DOHH2 (cell line): ENCODE results near the gene SP140.

ENCODE experiments used
- H3F3A ChIP-seq: fragments of 200-600 bp; sonication (generic), shearing (Covaris generic); 2 replicates; pipeline ENCODE4 v1.6.0; 2016; ENCODE audit warnings: antibody characterized with exemption, mild to moderate bottlenecking; ENCODE audit not compliant: control insufficient read depth, insufficient read depth
- H3K27ac ChIP-seq: fragments of 200-600 bp; sonication (generic); 2 replicates; pipeline ENCODE4 v1.5.1; 2014; ENCODE audit warnings: low read depth, mild to moderate bottlenecking, low read length, moderate library complexity
- H3K27me3 ChIP-seq: fragments of 200-600 bp; sonication (generic); 2 replicates; pipeline ENCODE4 v1.6.1; 2014; ENCODE audit warnings: mild to moderate bottlenecking, low read length, mixed read lengths; ENCODE audit not compliant: control insufficient read depth
- H3K36me3 ChIP-seq: fragments of 200-600 bp; sonication (generic); 2 replicates; pipeline ENCODE4 v1.6.1; 2014; ENCODE audit warnings: mild to moderate bottlenecking, low read length, moderate library complexity, mixed read lengths; ENCODE audit not compliant: control insufficient read depth
- H3K4me1 ChIP-seq: fragments of 200-600 bp; sonication (generic); 2 replicates; pipeline ENCODE4 v1.6.1; 2014; ENCODE audit warnings: mild to moderate bottlenecking, low read length, mixed read lengths; ENCODE audit not compliant: control insufficient read depth
- H3K4me2 ChIP-seq: fragments of 200-600 bp; sonication (generic); 2 replicates; pipeline ENCODE4 v1.6.0; 2014; ENCODE audit warnings: mild to moderate bottlenecking, low read length, moderate library complexity
- H3K4me3 ChIP-seq: fragments of 200-600 bp; sonication (generic); 2 replicates; pipeline ENCODE4 v1.5.1; 2014; ENCODE audit warnings: mild to moderate bottlenecking, low read length, mixed read lengths
- H3K79me2 ChIP-seq: fragments of 200-600 bp; sonication (generic); 2 replicates; pipeline ENCODE4 v1.6.1; 2014; ENCODE audit warnings: mild to moderate bottlenecking, low read length, mixed read lengths; ENCODE audit not compliant: control insufficient read depth
- H3K9me2 ChIP-seq: fragments of 200-600 bp; sonication (generic); replicated peaks from 2 replicates; pipeline ENCODE4 v1.6.1; 2014; ENCODE audit warnings: mild to moderate bottlenecking, low read length, mixed read lengths; ENCODE audit not compliant: control insufficient read depth
- H3K9me3 ChIP-seq: fragments of 200-600 bp; sonication (generic); 2 replicates; pipeline ENCODE4 v1.6.1; 2014; ENCODE audit warnings: antibody characterized with exemption, low read length, mixed read lengths; ENCODE audit not compliant: control insufficient read depth, insufficient read depth
- H4K20me1 ChIP-seq: fragments of 200-600 bp; sonication (generic); 2 replicates; pipeline ENCODE4 v1.6.0; 2014; ENCODE audit warnings: low read depth, mild to moderate bottlenecking, antibody characterized with exemption, low read length, moderate library complexity; ENCODE audit not compliant: control insufficient read depth, insufficient read depth
- EZH2phosphoT487 ChIP-seq: fragments of 200-600 bp; sonication (generic); IDR thresholded peaks from 2 replicates; pipeline ENCODE4 v1.6.1; 2017; ENCODE audit warnings: borderline replicate concordance, mild to moderate bottlenecking, antibody characterized with exemption, low read length, moderate library complexity, mixed read lengths
- TF ChIP-seq, protein P1 (sequence below): fragments of 200-600 bp; sonication (generic); IDR thresholded peaks from one replicate; pipeline ENCODE4 v1.5.1; 2014; ENCODE audit warnings: antibody characterized with exemption, mild to moderate bottlenecking, low read depth, low read length; ENCODE audit not compliant: poor library complexity, severe bottlenecking

The SP140 gene

GRCh38 chr2:230234122-230234722 lies 8.7 kb downstream of the SP140 start:
- no peaks in the 10 kb centered on the region for H3K4me1 ChIP-seq
- no peaks in the 10 kb centered on the region for H3K27me3 ChIP-seq
- H3F3A ChIP-seq: no peaks in the 10 kb centered on the region
- H3K27ac ChIP-seq: no peak overlapping the region
- H3K9me3 ChIP-seq: peaks cover 12% of the 10 kb centered on the region; the same call in 1 of the 2 replicates
- TF ChIP-seq EZH2phosphoT487: no peak
- TF ChIP-seq, protein P1, sequence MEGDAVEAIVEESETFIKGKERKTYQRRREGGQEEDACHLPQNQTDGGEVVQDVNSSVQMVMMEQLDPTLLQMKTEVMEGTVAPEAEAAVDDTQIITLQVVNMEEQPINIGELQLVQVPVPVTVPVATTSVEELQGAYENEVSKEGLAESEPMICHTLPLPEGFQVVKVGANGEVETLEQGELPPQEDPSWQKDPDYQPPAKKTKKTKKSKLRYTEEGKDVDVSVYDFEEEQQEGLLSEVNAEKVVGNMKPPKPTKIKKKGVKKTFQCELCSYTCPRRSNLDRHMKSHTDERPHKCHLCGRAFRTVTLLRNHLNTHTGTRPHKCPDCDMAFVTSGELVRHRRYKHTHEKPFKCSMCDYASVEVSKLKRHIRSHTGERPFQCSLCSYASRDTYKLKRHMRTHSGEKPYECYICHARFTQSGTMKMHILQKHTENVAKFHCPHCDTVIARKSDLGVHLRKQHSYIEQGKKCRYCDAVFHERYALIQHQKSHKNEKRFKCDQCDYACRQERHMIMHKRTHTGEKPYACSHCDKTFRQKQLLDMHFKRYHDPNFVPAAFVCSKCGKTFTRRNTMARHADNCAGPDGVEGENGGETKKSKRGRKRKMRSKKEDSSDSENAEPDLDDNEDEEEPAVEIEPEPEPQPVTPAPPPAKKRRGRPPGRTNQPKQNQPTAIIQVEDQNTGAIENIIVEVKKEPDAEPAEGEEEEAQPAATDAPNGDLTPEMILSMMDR: no peak
- H3K4me3 ChIP-seq: no peak overlapping the region
- no peak overlapping the region for H3K4me2 ChIP-seq
- H3K79me2 ChIP-seq: no peaks in the 10 kb centered on the region
- peaks cover 12% of the 10 kb centered on the region for H3K36me3 ChIP-seq
- H3K9me2 ChIP-seq: no peaks in the 10 kb centered on the region
- no peaks in the 10 kb centered on the region for H4K20me1 ChIP-seq

DNA sequence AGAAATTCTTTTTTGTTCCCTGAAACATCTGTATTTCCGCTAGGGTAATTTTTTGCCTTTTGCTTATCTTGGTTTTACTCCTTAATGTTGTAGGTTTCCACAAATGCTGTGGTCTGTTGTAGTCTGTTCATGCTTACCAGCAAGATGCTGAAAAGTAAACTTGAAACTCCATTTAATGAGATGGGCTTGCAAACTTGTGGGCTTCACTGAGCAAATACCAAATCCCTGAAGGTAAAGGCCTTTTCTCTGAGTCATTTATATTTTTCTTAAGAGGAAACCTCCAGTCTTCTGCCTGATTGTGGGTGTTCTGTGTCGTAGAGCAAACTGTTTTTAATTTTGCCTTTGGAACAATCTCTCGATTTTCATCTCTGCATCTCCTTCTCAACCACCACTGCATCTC lies 9.3 kb downstream of the SP140 start:
- Histone ChIP-seq H3K79me2 (no peaks in the 10 kb centered on the region), H3F3A (no peaks in the 10 kb centered on the region), H3K9me3 (peaks cover 11% of the 10 kb centered on the region; the same call in 1 of the 2 replicates), H3K4me2 (no peak overlapping the region), H3K27me3 (no peaks in the 10 kb centered on the region), H3K4me1 (no peaks in the 10 kb centered on the region), H3K27ac (no peak overlapping the region), H3K9me2 (no peaks in the 10 kb centered on the region), H4K20me1 (no peaks in the 10 kb centered on the region), H3K4me3 (no peak overlapping the region), H3K36me3 (peaks cover 12% of the 10 kb centered on the region)
- TF ChIP-seq, protein P1: no peak

- no peaks in the 10 kb centered on the region for H3K27me3 ChIP-seq
- TF ChIP-seq EZH2phosphoT487: no peak
- TF ChIP-seq, protein P1: no peak
- no peaks in the 10 kb centered on the region for H3K9me3 ChIP-seq
- no peaks in the 10 kb centered on the region for H3K4me1 ChIP-seq
- H4K20me1 ChIP-seq: no peaks in the 10 kb centered on the region
- H3K36me3 ChIP-seq: no peaks in the 10 kb centered on the region
- H3K9me2 ChIP-seq: no peaks in the 10 kb centered on the region
- no peak overlapping the region for H3K4me2 ChIP-seq
- no peaks in the 10 kb centered on the region for H3F3A ChIP-seq
- H3K79me2 ChIP-seq: no peaks in the 10 kb centered on the region
- H3K27ac ChIP-seq: no peak overlapping the region
- no peak overlapping the region for H3K4me3 ChIP-seq
Measured at GRCh38 chr2:230244211-230244610, 18.7 kb downstream of the SP140 start.
